Activated CD8-positive, alpha-beta T cell treated with anti-CD3 and anti-CD28 coated beads for 36 hours (primary cell): Measurements from ENCODE around the gene PTBP3. TPM values are rescaled to one million over a fixed set of nuclear protein-coding genes. Genes with fewer than 3 reads are reported as not detected.

Experiments
- ATAC-seq: fragments of 200-7000 bp; cut with Tn5 transposase; one replicate; pipeline ENCODE4 v1.10.0; 2021; ENCODE audit warnings: mild to moderate bottlenecking, moderate library complexity
- CTCF ChIA-PET: fragments of 350-600 bp; sonication (Branson Sonifier 250); formaldehyde crosslinking; loops from one replicate; lab custom pipeline; 2021; ENCODE audit warnings: antibody characterized with exemption; lab: Charles Lee
- POLR2A ChIA-PET: fragments of 350-600 bp; sonication (Branson Sonifier 250); formaldehyde crosslinking; loops from one replicate; lab custom pipeline; 2021; ENCODE audit warnings: antibody characterized with exemption; lab: Charles Lee
- DNase-seq: peaks from one replicate; pipeline ENCODE4 v3.0.0-alpha.2; 2020
- H3K27ac Mint-ChIP-seq: one replicate; pipeline ENCODE4 v1.8.0; 2021; ENCODE audit warnings: mild to moderate bottlenecking, mixed read lengths
- H3K27me3 Mint-ChIP-seq: one replicate; pipeline ENCODE4 v1.8.0; 2021; ENCODE audit warnings: mixed read lengths
- H3K36me3 Mint-ChIP-seq: one replicate; pipeline ENCODE4 v1.8.0; 2021; ENCODE audit warnings: low read depth, mixed read lengths
- H3K4me1 Mint-ChIP-seq: one replicate; pipeline ENCODE4 v1.8.0; 2021; ENCODE audit warnings: low read depth, mixed read lengths
- H3K4me3 Mint-ChIP-seq: one replicate; pipeline ENCODE4 v1.8.0; 2021; ENCODE audit warnings: mild to moderate bottlenecking, moderate library complexity, mixed read lengths
- H3K9me3 Mint-ChIP-seq: one replicate; pipeline ENCODE4 v1.8.0; 2021; ENCODE audit warnings: mixed read lengths
- intact Hi-C: fragments of 100-400 bp; cut with micrococcal nuclease; formaldehyde crosslinking; loops from one replicate; pipeline ENCODE4 v1.10.0; 2022
- total RNA-seq, 2 experiments: library from RNA; stranded (reverse); gene quantifications; one replicate each; pipeline ENCODE4 v1.2.3, GENCODE V29; 2021
- TF ChIP-seq, protein P1 (sequence below): fragments of 200-600 bp; IDR thresholded peaks from one replicate; pipeline ENCODE4 v1.8.0; 2022; ENCODE audit warnings: antibody characterized with exemption, mild to moderate bottlenecking

PTBP3 gene
- total RNA-seq, 2 experiments from 2014 or later, result 108 to 120 TPM

DNA sequence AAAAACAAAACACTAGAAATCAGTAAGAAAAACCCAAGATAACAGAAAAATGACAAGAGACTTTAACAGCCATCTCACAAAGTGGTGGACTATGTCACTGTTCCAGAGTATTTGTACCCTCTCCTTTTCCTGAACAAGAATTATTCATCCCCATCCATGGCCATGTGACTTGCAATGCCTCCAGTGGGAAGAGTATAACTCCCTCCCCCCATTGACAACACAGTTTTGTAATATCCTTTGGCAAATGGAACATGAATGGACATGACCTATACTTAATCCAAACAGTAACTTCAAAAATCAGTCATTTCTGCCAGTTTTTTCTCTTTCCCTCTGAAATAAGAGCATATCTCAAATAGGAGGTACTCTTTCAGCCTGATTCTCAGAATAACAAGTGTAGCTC lies 33.9 kb downstream of the PTBP3 start:
- TF ChIP-seq, protein P1, sequence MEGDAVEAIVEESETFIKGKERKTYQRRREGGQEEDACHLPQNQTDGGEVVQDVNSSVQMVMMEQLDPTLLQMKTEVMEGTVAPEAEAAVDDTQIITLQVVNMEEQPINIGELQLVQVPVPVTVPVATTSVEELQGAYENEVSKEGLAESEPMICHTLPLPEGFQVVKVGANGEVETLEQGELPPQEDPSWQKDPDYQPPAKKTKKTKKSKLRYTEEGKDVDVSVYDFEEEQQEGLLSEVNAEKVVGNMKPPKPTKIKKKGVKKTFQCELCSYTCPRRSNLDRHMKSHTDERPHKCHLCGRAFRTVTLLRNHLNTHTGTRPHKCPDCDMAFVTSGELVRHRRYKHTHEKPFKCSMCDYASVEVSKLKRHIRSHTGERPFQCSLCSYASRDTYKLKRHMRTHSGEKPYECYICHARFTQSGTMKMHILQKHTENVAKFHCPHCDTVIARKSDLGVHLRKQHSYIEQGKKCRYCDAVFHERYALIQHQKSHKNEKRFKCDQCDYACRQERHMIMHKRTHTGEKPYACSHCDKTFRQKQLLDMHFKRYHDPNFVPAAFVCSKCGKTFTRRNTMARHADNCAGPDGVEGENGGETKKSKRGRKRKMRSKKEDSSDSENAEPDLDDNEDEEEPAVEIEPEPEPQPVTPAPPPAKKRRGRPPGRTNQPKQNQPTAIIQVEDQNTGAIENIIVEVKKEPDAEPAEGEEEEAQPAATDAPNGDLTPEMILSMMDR, result no peak
- ChIA-PET CTCF (no interaction called here), POLR2A (interaction anchor here (1.6 kb wide), 1 partner anchor 23 kb away, joined by 3 read pairs; no protein-coding TSS in a partner anchor)
- H3K4me3 Mint-ChIP-seq, result no peak overlapping the region
- no peaks in the 10 kb centered on the region for H3K27me3 Mint-ChIP-seq
- intact Hi-C loops, result no loop called here
- peaks cover 45% of the 10 kb centered on the region for H3K4me1 Mint-ChIP-seq
- no peak for ATAC-seq
- DNase-seq, result no peak
- H3K27ac Mint-ChIP-seq, result no peak overlapping the region
- peaks cover 19% of the 10 kb centered on the region for H3K36me3 Mint-ChIP-seq
- H3K9me3 Mint-ChIP-seq, result no peaks in the 10 kb centered on the region

GRCh38 chr9:112296929-112297328 lies 36.5 kb downstream of the PTBP3 start:
- Mint-ChIP-seq H3K4me1 (peaks cover 40% of the 10 kb centered on the region), H3K36me3 (peaks cover 35% of the 10 kb centered on the region), H3K4me3 (no peak overlapping the region), H3K27me3 (no peaks in the 10 kb centered on the region), H3K9me3 (no peaks in the 10 kb centered on the region), H3K27ac (no peak overlapping the region)
- TF ChIP-seq, protein P1, result no peak
- intact Hi-C loops, result no loop called here
- DNase-seq (no peak), ATAC-seq (no peak)
- ChIA-PET CTCF (interaction anchor here (1.0 kb wide), 1 partner anchor 8 kb away, joined by 3 read pairs; no protein-coding TSS in a partner anchor), POLR2A (no interaction called here)

DNA sequence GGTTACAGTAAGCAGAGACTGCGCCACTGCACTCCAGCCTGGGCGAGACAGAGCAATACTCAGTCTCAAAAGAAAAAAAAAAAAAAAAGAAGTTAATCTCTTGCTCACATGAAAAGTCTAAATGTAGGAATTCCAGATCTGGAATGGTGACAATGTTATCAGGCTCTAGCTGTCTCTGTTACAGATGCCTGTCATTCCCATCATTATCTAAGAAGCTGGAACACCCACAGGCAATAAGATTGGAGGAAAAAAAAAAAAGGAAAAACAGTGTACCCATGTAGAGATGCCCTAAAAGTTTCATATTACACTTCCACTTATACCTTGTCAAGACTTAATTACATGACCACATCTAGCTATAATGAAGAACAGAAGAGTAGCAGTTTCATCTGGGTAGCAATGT lies 38.2 kb downstream of the PTBP3 start:
- H3K9me3 Mint-ChIP-seq, result no peaks in the 10 kb centered on the region
- H3K27me3 Mint-ChIP-seq, result no peaks in the 10 kb centered on the region
- intact Hi-C loops, result no loop called here
- DNase-seq (no peak), ATAC-seq (no peak)
- peaks cover 34% of the 10 kb centered on the region for H3K4me1 Mint-ChIP-seq
- peaks cover 43% of the 10 kb centered on the region for H3K36me3 Mint-ChIP-seq
- POLR2A ChIA-PET, result interaction anchor here (1.4 kb wide), 1 partner anchor 22 kb away, joined by 3 read pairs; no protein-coding TSS in a partner anchor
- TF ChIP-seq, protein P1, result no peak
- CTCF ChIA-PET, result interaction anchor here (0.7 to 1.3 kb wide), 4 partner anchors 11 to 197 kb away, joined by 3 to 4 read pairs (median 3); partner anchors contain the start of gene PTBP3
- H3K4me3 Mint-ChIP-seq, result no peak overlapping the region
- no peak overlapping the region for H3K27ac Mint-ChIP-seq

GRCh38 chr9:112288029-112288428 lies 45.4 kb downstream of the PTBP3 start:
- no peak overlapping the region for H3K27ac Mint-ChIP-seq
- peaks cover 24% of the 10 kb centered on the region for H3K4me1 Mint-ChIP-seq
- ATAC-seq (no peak), DNase-seq (no peak)
- no peaks in the 10 kb centered on the region for H3K27me3 Mint-ChIP-seq
- CTCF ChIA-PET, result interaction anchor here (2.0 kb wide), 1 partner anchor 74 kb away, joined by 6 read pairs; no protein-coding TSS in a partner anchor
- H3K9me3 Mint-ChIP-seq, result peaks cover 27% of the 10 kb centered on the region
- TF ChIP-seq, protein P1, result no peak
- peaks cover 62% of the 10 kb centered on the region for H3K36me3 Mint-ChIP-seq
- POLR2A ChIA-PET, result no interaction called here
- no peak overlapping the region for H3K4me3 Mint-ChIP-seq
- intact Hi-C loops, result no loop called here

- DNase-seq (no peak), ATAC-seq (no peak)
- intact Hi-C loops, result no loop called here
- Mint-ChIP-seq H3K9me3 (peaks cover 31% of the 10 kb centered on the region), H3K36me3 (peaks cover 63% of the 10 kb centered on the region), H3K4me3 (no peak overlapping the region), H3K27ac (no peak overlapping the region), H3K27me3 (no peaks in the 10 kb centered on the region), H3K4me1 (peaks cover 25% of the 10 kb centered on the region)
- CTCF ChIA-PET, result interaction anchor here (1.0 kb wide), 1 partner anchor 242 kb away, joined by 3 read pairs; no protein-coding TSS in a partner anchor
- TF ChIP-seq, protein P1, result no peak
- POLR2A ChIA-PET, result no interaction called here
Measured at GRCh38 chr9:112286926-112287325, 46.5 kb downstream of the PTBP3 start.
